HG03457 (cell line): Measurements from ENCODE around the gene IRS1.
A peak's percentile ranks its signal among the peaks of the same experiment; 100 is the strongest.

Experiments
- ATAC-seq: cut with Tn5 transposase; IDR thresholded peaks from one replicate; pipeline ENCODE4 v1.9.1; 2021; ENCODE audit warnings: moderate number of reproducible peaks; ENCODE audit not compliant: unreplicated experiment

IRS1 gene

GRCh38 chr2:226791487-226792081, 8.0 kb downstream of the IRS1 start:
- peak; percentile 98 for ATAC-seq

GRCh38 chr2:226791056-226791486, 8.5 kb downstream of the IRS1 start:
- ATAC-seq, result peak; percentile 55

GRCh38 chr2:226790431-226790830, 9.2 kb downstream of the IRS1 start:
- ATAC-seq, result no peak

- ATAC-seq, result no peak
Measured at GRCh38 chr2:226790011-226790410, 9.6 kb downstream of the IRS1 start.

- ATAC-seq, result no peak
Measured at GRCh38 chr2:226788881-226789490, 10.6 kb downstream of the IRS1 start.

- ATAC-seq, result no peak
Measured at GRCh38 chr2:226788064-226788463, 11.6 kb downstream of the IRS1 start.

GRCh38 chr2:226783885-226784284, 15.7 kb downstream of the IRS1 start:
- ATAC-seq, result no peak

GRCh38 chr2:226782092-226782713, 17.4 kb downstream of the IRS1 start:
- ATAC-seq, result no peak

GRCh38 chr2:226780431-226780830, 19.2 kb downstream of the IRS1 start:
- ATAC-seq, result no peak

- no peak for ATAC-seq
Measured at GRCh38 chr2:226777611-226778010, 22.0 kb downstream of the IRS1 start.

- no peak for ATAC-seq
Measured at GRCh38 chr2:226776104-226776503, 23.5 kb downstream of the IRS1 start.

- no peak for ATAC-seq
Measured at GRCh38 chr2:226775032-226775509, 24.5 kb downstream of the IRS1 start.

- peak; percentile 15 for ATAC-seq
Measured at GRCh38 chr2:226773291-226773690, 26.3 kb downstream of the IRS1 start.

GRCh38 chr2:226772389-226773179, 27.0 kb downstream of the IRS1 start:
- peak; percentile 97 for ATAC-seq

- ATAC-seq, result no peak
Measured at GRCh38 chr2:226771067-226771466, 28.6 kb downstream of the IRS1 start.

GRCh38 chr2:226767056-226767813, 32.4 kb downstream of the IRS1 start:
- ATAC-seq, result no peak

- ATAC-seq, result no peak
Measured at GRCh38 chr2:226766352-226767055, 33.1 kb downstream of the IRS1 start.

- no peak for ATAC-seq
Measured at GRCh38 chr2:226763320-226763719, 36.3 kb downstream of the IRS1 start.

GRCh38 chr2:226761195-226761583, 38.4 kb downstream of the IRS1 start:
- no peak for ATAC-seq
